ENCODE measurements around the gene PIRT. TPM values are rescaled to one million over a fixed set of nuclear protein-coding genes. Genes with fewer than 3 reads are reported as not detected.
A peak's percentile ranks its signal among the peaks of the same experiment; 100 is the strongest.
"Not testable (repeated sequence)": the region's sequence is repeated elsewhere in the genome, so short reads cannot be mapped to it uniquely, and the experiment has no call there.

Gene PIRT
- not detected in 2 replicates for total RNA-seq

DNA sequence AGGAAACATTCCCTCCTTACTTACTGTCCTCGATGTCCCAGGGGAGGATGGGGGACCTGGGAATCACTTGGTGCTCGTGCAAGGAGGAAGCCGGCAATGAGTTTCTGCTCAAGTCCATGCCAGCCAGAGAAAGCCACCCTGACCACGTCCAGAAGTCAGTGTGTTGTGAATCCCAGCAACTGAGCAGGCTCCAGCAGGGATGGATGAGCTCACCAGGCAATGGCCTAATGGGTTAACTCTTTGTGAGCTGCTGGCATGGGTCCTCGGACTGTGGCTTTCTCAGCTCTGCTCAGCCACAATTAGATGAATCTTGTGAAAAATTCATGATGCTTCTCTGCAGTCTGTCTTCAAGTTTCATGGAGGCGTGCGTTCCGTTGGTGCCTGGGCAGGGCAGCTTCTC lies at the start of gene PIRT:
PIRT (minus strand) TSS at position 167 of the 400 bp plus-strand sequence. CDS start 12,442 bp downstream, outside the sequence.
- no peak for DNase-seq (ENCODE audit: low read depth)

DNA sequence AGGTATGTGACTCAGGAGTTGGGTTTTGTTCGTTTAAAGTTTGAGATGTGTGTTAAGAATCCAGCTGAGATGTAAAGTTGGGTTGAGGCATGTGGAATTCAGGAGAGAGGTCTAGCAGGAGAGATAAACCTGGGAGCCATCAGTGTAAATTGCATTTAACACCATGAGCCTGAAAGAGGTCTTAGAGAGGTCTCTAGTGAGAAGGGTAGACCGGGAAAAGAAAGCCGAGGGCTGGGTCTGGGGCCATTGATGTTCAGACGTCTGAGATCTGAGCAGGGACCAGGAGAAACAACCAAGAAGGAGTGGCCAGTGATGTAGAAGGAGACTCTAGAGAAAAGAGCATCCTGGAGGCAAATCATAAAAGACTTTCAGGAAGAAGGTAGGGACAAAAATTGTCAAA lies 44.1 kb upstream of the PIRT start:
- DNase-seq (ENCODE audit: low read depth) = no peak

DNA sequence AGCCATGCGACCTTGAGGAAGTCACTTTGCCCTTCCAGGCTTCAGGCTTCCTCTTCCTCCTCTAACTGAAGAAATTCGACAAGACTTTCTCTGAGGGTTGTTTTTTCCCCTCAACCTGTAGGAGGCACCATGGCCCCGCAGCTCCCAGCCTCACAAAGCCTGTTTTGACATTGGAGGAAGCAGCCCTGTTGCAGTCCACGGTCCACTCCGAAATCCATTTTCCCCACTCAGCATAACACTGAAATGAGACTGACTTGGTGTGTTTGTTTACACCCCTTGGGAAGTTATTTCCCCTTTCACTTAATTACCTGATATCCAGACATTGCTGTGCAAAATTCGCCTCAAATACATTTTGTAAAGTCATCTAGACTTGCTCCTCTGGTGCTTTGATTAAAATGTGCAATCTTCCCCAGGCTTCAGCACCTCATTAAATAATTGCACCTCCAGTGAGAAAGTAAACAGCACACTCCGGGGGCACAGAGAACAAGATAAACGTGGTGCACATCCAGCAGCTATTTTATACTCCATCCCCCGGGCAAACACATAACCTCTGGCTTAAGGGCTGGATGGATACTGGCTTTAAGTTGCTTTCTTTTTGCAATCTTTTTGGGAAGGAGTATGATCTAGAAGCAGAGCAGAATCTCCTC lies 41.4 kb upstream of the PIRT start:
- no peak for DNase-seq (ENCODE audit: low read depth)

DNA sequence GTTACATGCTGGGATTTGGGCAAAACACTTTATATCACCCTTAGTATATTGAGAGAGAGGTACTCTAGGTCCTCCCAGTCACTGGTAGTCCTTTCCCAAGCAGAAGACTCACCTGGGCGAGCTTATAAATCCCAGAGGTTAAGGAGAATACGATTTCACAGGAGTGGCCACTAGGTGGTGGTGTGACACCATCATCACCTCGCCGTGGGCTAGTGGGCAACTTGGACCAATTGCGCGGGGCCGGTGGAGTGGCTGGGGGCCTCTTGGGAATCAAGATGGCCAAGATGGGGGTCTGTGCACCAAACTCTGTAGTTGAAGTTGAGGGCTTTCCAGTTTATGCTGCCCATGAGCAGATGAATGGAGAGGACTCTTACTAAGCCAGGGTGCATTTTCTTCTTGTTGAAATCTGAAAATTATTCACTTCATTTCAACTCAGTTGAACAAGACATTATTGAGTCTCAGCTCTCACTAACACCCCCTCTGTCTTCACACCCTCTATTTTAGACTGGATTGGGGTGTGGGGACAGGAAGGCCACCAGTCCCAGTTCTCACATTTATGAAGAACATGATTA lies 38.2 kb upstream of the PIRT start:
- peak; percentile 13 for DNase-seq (ENCODE audit: low read depth)

DNA sequence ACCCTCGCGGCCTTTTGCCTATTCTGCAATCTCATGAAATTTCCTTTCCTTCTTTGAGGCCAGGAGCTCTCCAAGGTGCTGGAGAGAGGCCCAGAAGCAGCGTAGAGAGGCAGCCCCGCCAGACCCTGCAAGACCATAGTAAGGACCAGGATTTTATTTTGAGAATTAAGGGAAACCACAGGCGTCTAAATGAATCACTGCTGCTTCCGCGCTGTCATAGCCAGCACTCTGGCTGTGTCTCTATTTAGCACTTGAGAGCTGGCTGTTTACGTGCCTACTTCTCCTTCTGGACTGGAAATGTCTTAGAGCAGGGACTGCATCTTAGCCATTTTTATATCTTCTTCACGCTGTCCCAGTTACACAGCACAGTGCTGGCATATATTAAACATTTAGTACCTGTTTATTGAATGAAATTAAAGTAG lies 37.6 kb upstream of the PIRT start:
- DNase-seq (ENCODE audit: low read depth) = no peak

DNA sequence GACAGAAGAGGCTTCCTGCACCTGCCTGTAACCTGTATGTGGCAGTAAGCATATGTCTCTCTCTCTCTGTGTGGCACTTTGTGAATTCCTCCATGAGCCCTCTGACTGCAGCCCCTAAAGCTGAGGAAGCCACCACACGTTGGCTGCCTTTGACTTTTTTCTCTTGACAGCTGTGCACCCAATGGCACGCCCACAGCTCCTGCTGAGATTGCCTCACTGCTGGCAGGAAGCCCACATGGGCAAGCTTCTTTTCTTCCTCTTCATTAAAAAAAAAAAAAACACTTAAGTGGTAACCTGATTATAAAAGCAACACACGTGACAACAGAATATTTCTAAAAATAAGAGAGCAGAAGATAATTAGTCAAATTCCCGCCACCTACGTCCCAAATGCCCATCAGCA lies 34.0 kb upstream of the PIRT start:
- DNase-seq (ENCODE audit: low read depth) = no peak

DNA sequence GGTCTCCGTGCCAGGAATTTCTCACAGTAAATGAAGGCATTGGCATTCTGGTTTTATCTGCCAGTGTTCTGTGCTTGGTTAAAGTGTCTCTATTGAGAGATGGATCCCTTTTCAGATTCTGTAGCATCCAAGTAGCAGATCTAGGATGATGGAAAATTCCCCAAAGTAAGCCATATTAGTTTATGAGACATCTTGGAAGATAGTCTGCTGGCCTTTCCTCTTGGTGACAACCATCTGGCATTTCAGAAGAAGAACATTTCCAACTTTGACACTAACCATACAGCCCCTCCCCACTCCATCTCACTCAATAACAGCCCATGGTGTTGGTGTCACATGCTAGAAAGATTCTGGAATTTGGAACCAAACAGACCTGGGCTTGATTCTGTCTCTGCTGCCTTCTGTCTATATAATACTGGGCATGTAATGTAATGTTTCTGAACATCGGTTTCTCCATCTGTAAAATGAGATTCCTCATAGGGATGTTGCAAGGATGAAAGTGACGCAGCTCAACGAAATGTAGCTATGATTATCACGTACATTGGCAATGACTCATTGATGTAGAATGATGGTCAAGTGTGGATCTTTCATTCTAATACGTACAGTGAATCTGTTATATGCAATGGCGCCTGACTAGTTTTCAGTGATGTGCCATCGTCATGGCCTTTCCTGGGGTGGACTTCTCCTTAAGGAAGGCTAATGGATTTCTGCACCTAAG lies 32.6 kb upstream of the PIRT start:
- DNase-seq (ENCODE audit: low read depth) = no peak

DNA sequence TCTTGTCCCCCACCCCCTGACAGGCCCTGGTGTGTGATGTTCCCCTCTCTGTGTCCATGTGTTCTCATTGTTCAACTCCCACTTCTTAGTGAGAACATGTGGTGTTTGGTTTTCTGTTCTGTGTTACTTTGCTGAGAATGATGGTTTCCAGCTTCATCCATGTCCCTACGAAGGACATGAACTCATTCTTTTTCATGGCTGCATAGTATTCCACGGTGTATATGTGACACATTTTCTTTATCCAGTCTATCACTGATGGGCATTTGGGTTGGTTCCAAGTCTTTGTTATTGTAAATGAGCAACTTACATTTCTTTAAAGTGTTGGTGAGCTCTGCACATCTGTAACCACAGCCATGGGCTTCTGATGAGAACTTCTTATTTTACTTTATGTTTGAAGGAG lies 30.9 kb upstream of the PIRT start:
- DNase-seq (ENCODE audit: low read depth) = not testable (repeated sequence)

DNA sequence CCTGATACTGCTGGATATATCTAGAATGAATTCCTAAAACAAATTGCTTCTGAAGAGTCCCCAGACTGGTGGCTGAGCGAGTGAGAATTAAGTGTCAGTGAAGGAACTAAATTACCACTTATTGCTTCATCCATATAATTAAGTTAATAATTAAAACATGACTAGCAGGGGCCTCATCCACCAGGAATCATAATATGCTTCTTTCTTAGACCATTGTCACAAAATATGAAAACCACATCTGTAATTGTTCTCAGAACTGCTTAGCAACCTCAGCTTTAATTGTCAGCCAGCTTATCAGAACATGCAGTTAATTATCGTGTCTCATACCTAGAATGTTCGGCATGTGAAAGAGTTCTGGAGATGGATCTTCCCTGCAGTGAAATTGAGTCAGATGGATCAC lies 21.2 kb upstream of the PIRT start:
- no peak for DNase-seq (ENCODE audit: low read depth)

DNA sequence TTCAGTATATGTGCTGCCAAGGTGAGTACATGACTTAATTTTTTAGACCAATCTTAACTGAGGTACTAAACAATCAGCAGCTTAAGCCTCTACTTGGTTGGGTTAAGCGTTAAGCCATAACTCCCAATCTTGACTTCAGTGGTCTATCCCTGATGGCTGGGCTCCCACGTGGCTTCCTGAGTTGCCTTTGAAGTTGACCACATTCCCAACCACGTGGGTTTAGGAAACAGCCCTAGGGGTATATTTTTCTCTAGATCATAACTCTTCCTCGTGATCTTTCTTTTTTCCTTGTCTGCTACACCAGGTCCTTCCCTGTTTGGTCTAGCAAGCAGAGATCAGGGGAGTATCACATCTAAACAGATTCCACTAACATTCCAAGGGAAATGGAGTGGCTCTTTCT lies 20.1 kb upstream of the PIRT start:
- no peak for DNase-seq (ENCODE audit: low read depth)

DNA sequence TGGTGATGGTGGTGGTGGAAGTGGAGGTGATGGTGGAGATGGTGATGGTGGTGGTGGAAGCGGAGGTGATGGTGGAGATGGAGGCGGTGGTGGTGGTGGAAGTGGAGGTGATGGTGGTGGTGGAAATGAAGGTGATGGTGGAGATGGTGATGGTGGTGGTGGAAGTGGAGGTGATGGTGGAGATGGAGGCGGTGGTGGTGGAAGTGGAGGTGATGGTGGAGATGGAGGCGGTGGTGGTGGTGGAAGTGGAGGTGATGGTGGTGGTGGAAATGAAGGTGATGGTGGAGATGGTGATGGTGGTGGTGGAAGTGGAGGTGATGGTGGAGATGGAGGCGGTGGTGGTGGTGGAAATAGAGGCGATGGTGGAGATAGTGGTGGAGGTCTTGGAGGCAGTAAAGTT lies 8.7 kb upstream of the PIRT start:
- not testable (repeated sequence) for DNase-seq (ENCODE audit: low read depth)

DNA sequence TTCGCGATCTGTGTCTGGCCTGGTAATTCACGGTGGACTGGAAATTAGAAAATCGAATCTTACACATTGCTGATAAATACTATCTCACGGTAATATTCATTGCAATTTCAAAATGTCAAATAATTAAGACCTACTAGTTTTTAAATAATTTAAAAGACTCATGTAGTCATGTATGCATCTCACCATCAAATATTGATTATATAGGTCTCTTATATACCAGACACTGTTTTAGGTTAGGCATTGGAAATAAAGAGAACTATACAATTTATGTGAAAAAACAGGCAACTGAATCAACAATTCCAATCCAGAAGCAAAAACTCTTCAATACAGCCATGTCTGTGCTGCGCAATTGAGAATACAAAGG lies 7.5 kb upstream of the PIRT start:
- no peak for DNase-seq (ENCODE audit: low read depth)

DNA sequence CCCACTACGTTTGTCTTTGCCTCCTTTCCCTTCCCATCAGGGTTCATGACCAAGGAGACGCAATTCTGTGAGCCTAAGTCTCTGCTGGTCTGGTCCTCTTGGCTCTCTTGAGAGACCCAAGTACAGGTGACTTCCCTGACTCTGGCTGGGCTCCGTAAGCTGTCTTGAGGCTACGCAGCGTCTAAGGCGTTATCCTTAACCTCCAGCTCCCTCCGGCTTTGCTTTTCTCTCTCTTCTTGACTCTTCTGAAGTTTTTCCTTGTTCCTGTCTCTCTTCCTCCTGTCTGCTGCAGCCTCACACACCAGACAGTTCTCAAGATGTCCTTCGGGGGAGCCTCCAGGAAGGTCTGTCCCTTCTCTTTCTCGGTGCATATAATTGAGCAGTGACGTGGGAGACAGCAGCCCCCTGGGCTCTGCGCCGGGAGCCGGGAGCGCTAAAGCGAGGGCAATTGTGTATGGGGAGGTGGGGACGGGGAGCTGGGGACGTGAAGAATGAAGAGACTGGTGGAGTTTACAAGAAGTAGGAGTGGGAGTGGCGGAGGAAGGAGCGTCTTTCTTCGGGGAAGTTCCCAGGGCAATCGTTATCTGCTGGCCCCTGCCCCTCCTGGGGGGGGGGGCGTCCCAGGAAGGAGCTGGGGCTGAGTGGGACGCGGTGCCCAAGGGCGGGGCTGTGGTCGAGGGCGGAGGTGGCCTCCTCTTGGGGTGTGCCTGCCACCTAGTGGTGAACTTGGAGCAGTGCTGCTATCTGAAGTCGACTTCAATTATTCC lies 6.9 kb upstream of the PIRT start:
- peak; percentile 46 for DNase-seq (ENCODE audit: low read depth)

DNA sequence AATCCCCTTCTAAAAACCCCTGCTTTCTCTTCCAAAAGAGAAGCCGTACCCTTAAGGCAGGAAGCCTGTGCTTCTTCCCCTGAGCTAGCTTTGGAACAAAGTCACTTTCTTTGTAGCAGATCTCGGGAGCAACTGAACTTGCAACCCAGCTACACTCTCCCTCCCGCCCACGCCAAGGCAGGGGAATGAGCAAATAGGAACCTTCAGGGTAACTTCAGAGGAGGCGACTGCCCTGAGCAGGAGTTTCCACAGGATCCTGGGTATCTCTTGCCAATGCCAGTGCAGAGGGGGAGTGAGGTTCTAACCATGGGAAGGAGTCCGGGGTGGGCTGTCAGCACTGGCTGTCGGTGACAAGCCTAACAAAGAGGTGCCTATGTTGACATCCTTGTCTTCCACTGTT lies 5.9 kb upstream of the PIRT start:
- DNase-seq (ENCODE audit: low read depth) = no peak

DNA sequence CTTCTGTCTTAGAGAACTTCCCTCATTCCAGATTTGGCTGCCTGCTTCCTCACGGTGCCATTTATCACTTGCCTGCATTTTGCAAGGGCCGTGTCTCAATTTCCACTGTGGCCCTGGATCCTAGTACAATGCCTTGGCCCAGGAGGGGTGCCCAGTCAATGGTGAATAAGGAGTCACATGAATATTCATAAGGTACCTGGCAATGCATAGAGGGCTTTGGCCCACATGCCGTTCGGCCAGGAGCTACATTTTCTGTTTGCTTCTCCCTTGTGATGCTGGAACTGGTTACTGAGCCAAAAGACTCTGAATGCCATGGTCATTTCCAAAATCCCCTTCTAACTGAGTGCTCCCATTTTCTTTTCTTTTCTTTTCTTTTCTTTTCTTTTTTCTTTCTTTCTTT lies 4.8 kb upstream of the PIRT start:
- DNase-seq (ENCODE audit: low read depth) = no peak

DNA sequence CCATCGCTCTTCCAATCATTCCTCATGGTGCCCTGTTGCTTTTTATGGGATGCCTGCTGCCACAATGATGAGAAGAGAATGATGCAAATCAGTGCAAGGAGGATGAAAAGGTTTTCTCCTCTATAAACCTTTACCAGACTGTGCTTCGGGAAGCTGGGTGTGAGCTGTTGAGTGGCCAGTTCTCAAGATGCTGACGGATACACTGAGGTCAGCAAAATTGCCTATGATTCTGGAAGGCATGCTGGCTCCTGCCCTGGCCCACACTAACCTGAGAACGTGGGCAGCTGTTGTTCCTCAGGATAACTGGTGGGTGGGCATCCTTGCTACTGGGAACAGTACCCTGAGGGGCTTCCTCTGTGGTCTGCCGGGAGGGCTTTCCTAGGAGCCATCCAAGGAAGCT lies 795 bp upstream of the PIRT start:
- DNase-seq (ENCODE audit: low read depth) = no peak

DNA sequence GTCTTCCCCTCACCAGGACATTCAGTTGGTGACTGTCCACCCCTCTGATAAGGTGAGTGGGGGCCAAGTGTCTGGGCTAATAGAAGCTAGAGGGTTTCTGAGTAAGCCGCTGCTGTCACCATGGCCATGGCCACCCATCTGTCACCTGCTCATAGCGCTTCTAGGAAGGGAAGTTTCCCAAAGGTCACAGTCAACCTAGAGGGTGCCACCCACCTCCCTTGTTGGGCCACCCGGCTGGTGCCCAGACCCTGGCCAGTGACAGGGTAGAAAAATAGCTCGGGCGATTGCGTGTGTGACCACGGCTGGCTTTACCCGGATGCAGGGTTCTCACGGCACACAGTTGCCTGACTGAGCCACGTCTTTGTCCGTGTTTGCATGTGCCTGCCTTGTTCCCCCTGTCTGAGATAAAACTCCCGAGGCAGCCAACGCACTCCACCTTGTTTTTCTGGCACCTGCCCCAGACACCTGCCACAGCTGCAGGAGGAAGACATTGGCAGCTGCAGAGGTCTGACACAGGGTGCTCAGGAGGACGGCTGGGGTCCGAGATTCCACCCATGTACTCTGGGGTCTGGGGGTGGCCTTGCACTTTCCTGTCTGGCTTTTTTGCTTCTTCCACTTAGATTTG lies 809 bp downstream of the PIRT start:
- DNase-seq (ENCODE audit: low read depth) = no peak

DNA sequence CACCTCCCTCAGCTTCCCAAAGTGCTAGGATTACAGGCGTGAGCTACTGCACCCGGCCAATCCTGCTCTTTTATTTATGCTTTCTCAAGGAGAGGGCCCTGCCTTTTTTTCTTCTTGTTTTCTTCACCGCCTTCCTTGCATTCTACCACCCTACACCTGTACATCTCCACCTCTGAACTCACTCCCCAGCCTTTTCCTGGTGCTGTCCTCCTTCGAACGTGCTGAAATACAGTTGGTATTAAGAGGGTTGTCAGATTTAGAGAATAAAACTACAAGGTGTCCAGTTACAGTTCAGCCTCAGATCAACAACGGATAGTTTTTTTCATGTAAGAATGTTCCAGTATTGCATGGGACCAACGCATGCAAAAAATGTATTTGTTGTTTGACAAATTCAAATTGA lies 1.7 kb downstream of the PIRT start:
- DNase-seq (ENCODE audit: low read depth) = no peak

DNA sequence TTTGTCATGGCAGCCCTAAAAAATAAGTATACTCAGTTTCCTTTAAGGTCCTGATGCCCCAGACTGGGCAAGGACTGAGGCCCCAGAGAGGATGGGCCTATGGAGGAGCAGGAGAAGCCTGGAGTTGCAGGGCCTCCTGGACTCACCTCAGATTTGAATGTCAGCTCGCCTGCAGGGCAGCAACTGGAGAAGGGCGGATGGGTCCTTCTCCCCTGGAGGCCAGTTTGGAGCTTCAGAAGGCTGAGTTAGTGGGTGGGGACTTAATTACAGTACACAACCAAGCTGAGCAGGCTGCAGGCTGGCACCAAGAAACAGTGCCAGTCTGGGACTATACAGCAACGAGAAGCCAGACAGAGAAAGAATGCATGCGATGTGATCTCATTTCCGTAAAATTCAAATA lies 6.2 kb downstream of the PIRT start:
- DNase-seq (ENCODE audit: low read depth) = no peak

DNA sequence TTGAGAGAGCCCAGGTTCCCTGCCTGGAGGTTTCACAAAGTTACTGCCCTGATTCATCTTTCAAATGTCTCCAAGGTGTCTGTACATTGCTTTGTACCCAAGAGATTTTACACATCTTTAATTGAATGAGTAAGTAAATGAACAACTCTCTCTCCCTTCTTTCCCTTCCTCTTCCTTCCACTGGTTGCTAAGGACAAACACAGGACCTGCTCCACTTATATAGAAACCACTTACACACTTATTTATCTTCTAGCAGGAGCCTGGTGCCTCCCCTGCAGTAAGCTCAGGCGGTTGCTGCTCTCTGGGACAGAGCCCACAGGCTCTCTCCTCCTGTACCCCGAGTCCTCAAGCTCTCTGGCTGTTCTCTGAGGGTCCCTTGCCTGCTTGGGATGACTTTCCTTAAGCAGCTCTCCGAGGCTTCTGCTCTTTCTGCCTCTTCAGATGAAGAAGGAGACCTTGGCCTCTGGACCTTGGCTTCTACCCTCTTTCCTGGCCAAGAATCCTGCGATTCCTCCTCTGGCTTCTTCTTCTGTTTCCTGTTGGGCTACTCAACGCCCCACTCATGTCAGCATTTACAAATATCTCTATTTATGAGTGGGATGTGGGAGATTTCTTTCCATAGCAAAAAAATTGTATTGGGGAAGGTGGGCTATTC lies 9.9 kb downstream of the PIRT start:
- DNase-seq (ENCODE audit: low read depth) = no peak

DNA sequence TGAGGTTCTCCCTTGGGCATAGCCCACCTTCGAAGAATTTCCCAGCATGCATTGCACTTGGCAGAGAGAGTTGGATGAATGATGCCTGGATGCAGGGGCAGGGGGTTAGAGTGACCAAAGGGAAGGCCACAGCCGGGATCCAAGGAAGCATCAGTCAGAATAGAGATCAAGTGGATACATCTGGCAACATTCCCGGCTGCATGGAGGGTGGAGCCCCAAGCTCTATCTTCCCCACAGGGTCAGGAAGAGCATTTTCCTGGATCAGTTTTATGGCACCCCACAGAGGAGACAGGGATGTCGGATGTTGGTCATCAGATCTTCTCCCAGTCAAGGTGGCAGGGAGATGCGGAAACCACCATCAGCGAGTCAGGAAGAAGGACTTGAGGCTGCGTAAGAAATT lies 13.0 kb downstream of the PIRT start:
- DNase-seq (ENCODE audit: low read depth) = no peak

DNA sequence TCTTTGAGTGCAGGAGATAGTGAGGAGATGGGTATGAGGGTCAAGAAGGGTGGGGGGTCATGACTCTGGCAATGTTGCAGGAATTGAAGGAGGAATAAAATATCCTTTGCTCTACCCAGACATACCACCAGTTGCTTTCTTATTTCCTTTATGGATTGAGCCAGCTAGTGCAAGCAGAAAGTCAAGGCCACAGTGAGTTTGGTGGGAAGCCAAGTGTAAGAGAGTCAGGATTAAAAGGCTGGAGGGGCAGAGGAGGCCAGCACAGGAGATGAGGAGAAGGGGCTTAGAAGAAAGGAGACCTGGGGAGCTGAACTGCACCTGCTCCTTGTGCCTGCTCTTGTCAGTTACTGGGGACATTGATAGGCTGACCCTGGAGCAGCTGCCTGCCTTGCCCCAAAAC lies 16.1 kb downstream of the PIRT start:
- no peak for DNase-seq (ENCODE audit: low read depth)

All from renal cortical epithelial cell (primary cell).